MM.1S (cell line): Measurements from ENCODE around the gene PCLO.

Source experiments
- DNase-seq: peaks from one replicate; pipeline ENCODE4 v3.0.0-alpha.2; 2015
- H2AFZ ChIP-seq: fragments of 300-600 bp; sonication (generic); 2 replicates; pipeline ENCODE4 v1.6.0; 2016; ENCODE audit warnings: antibody characterized with exemption, low read length
- H3F3A ChIP-seq: fragments of 300-600 bp; sonication (generic); 2 replicates; pipeline ENCODE4 v1.6.1; 2016; ENCODE audit warnings: mild to moderate bottlenecking, antibody characterized with exemption, low read length, moderate library complexity, mixed read lengths; ENCODE audit not compliant: insufficient read depth
- H3K27ac ChIP-seq: fragments of 300-600 bp; sonication (generic); 2 replicates; pipeline ENCODE4 v1.5.1; 2016; ENCODE audit warnings: mild to moderate bottlenecking, low read length
- H3K27me3 ChIP-seq: fragments of 300-600 bp; sonication (generic); replicated peaks from 2 replicates; pipeline ENCODE4 v1.6.0; 2016; ENCODE audit warnings: low read length; ENCODE audit not compliant: insufficient read depth
- H3K36me3 ChIP-seq: fragments of 300-600 bp; sonication (generic); replicated peaks from 2 replicates; pipeline ENCODE4 v1.6.1; 2016; ENCODE audit warnings: mild to moderate bottlenecking, low read length, mixed read lengths; ENCODE audit not compliant: insufficient read depth
- H3K4me1 ChIP-seq: fragments of 300-600 bp; sonication (generic); 2 replicates; pipeline ENCODE4 v1.6.1; 2016; ENCODE audit warnings: low read length, mixed read lengths
- H3K4me2 ChIP-seq: fragments of 300-600 bp; sonication (generic); 2 replicates; pipeline ENCODE4 v1.6.0; 2016; ENCODE audit warnings: low read depth, low read length
- H3K4me3 ChIP-seq: fragments of 300-600 bp; sonication (generic); 2 replicates; pipeline ENCODE4 v1.5.1; 2016; ENCODE audit warnings: low read length, mixed read lengths
- H3K79me2 ChIP-seq: fragments of 300-600 bp; sonication (generic); 2 replicates; pipeline ENCODE4 v1.6.1; 2016; ENCODE audit warnings: mixed run types, low read length, mixed read lengths
- H3K9ac ChIP-seq: fragments of 300-600 bp; sonication (generic); 2 replicates; pipeline ENCODE4 v1.6.1; 2016; ENCODE audit warnings: low read length, mixed read lengths
- H3K9me2 ChIP-seq: fragments of 300-600 bp; sonication (generic); replicated peaks from 2 replicates; pipeline ENCODE4 v1.6.1; 2016; ENCODE audit warnings: mild to moderate bottlenecking, low read length, mixed read lengths; ENCODE audit not compliant: insufficient read depth
- H3K9me3 ChIP-seq: fragments of 300-600 bp; sonication (generic); replicated peaks from 2 replicates; pipeline ENCODE4 v1.6.1; 2016; ENCODE audit warnings: mild to moderate bottlenecking, low read length, mixed read lengths; ENCODE audit not compliant: insufficient read depth
- H4K20me1 ChIP-seq: fragments of 300-600 bp; sonication (generic); 2 replicates; pipeline ENCODE4 v1.6.1; 2016; ENCODE audit warnings: mild to moderate bottlenecking, low read length, moderate library complexity, mixed read lengths; ENCODE audit not compliant: insufficient read depth
- EZH2 ChIP-seq: fragments of 300-600 bp; sonication (generic); optimal IDR thresholded peaks from 2 replicates; pipeline ENCODE3; 2017; ENCODE audit warnings: low read depth, mild to moderate bottlenecking, antibody characterized with exemption, low read length, mixed read lengths
- EZH2phosphoT487 ChIP-seq: fragments of 300-600 bp; sonication (generic); IDR thresholded peaks from 2 replicates; pipeline ENCODE4 v1.6.1; 2018; ENCODE audit warnings: antibody characterized with exemption, low read length
- TF ChIP-seq, protein P1 (sequence below): fragments of 300-600 bp; sonication (generic); IDR thresholded peaks from 2 replicates; pipeline ENCODE4 v1.5.1; 2016; ENCODE audit warnings: antibody characterized with exemption, low read length, mixed read lengths

The PCLO gene

DNA sequence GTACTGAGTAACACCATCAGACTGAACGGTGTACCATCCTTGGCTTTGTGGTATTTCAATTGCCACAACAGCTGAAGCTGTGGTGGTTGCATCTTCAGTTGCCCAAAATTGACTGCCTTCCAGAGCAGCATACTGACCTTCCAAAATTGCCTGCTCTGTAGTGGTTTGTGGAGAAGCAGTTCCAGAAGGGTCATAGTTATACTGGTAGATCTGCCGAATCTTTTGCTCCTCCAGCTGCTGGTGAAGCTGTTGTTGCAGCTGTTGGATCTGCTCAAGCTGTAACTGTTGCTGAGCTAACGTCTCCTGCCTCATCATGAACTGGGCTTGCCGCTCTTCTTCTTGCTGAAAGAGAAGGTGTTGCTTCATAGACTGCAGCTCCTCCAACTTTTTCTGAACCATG is 212.2 kb downstream of the PCLO start:
- Histone ChIP-seq H3K9me2 (no peaks in the 10 kb centered on the region), H3F3A (no peaks in the 10 kb centered on the region), H3K9me3 (no peaks in the 10 kb centered on the region), H3K9ac (no peak overlapping the region), H3K36me3 (no peaks in the 10 kb centered on the region), H4K20me1 (no peaks in the 10 kb centered on the region), H2AFZ (no peak overlapping the region), H3K27me3 (no peaks in the 10 kb centered on the region), H3K79me2 (no peaks in the 10 kb centered on the region), H3K27ac (no peak overlapping the region), H3K4me1 (no peaks in the 10 kb centered on the region), H3K4me3 (no peak overlapping the region), H3K4me2 (no peak overlapping the region)
- DNase-seq, result no peak
- TF ChIP-seq EZH2phosphoT487 (no peak), EZH2 (no peak)
- TF ChIP-seq, protein P1, sequence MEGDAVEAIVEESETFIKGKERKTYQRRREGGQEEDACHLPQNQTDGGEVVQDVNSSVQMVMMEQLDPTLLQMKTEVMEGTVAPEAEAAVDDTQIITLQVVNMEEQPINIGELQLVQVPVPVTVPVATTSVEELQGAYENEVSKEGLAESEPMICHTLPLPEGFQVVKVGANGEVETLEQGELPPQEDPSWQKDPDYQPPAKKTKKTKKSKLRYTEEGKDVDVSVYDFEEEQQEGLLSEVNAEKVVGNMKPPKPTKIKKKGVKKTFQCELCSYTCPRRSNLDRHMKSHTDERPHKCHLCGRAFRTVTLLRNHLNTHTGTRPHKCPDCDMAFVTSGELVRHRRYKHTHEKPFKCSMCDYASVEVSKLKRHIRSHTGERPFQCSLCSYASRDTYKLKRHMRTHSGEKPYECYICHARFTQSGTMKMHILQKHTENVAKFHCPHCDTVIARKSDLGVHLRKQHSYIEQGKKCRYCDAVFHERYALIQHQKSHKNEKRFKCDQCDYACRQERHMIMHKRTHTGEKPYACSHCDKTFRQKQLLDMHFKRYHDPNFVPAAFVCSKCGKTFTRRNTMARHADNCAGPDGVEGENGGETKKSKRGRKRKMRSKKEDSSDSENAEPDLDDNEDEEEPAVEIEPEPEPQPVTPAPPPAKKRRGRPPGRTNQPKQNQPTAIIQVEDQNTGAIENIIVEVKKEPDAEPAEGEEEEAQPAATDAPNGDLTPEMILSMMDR, result no peak

DNA sequence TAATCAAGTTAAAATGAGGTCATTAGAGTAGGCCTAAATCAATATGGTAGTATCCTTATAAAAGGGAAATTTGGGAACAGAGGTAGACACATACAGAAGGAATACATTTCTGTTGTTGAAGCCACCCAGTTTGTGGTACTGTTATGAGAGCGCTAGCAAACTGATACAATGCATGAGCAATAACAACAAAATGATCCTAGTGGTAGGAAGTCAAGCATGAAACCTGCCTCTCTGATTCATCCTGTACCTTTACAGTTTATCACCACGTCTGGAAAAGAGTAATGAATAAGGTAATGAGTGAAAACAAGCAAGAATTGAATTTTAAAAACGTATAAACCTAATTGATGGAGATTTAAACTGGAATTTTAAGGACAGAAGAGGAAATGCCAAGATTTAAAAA is 217.2 kb downstream of the PCLO start:
- Histone ChIP-seq H3K36me3 (no peaks in the 10 kb centered on the region), H4K20me1 (no peaks in the 10 kb centered on the region)
- no peak for TF ChIP-seq EZH2phosphoT487
- TF ChIP-seq, protein P1, result no peak
- TF ChIP-seq EZH2, result no peak

DNA sequence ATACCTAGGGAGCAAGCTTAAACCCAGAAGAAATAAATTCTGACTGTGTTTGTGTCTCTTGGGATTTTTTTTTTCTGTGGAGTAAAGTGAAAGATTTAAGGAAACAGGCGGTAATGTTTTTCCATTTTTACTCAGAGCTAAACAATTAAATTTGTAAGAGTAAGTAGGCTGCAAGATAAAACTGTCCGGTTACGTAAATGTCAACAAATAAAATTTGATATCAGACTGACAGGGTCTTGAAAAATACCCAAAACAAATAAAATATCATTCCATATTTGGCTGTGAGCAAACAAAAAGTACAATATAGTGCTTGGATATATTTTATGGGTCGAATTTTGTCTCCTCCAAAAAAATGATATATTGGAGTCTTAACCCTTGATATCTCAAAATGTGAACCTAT is 217.6 kb downstream of the PCLO start:
- Histone ChIP-seq H3K4me2 (no peak overlapping the region), H2AFZ (no peak overlapping the region), H3K36me3 (no peaks in the 10 kb centered on the region), H3K9me2 (no peaks in the 10 kb centered on the region), H3K4me1 (no peaks in the 10 kb centered on the region), H4K20me1 (no peaks in the 10 kb centered on the region), H3K4me3 (no peak overlapping the region), H3F3A (no peaks in the 10 kb centered on the region), H3K9ac (no peak overlapping the region), H3K9me3 (no peaks in the 10 kb centered on the region), H3K27me3 (no peaks in the 10 kb centered on the region), H3K27ac (no peak overlapping the region), H3K79me2 (no peaks in the 10 kb centered on the region)
- DNase-seq, result no peak
- no peak for TF ChIP-seq EZH2
- TF ChIP-seq EZH2phosphoT487, result no peak
- TF ChIP-seq, protein P1, result no peak

More for the DNA sequence above, 217.2 kb downstream of the PCLO start:
- H3K4me3 ChIP-seq, result no peak overlapping the region
- no peaks in the 10 kb centered on the region for H3K27me3 ChIP-seq
- H2AFZ ChIP-seq, result no peak overlapping the region
- no peaks in the 10 kb centered on the region for H3K9me2 ChIP-seq
- H3K27ac ChIP-seq, result no peak overlapping the region
- H3K4me2 ChIP-seq, result no peak overlapping the region
- H3K4me1 ChIP-seq, result no peaks in the 10 kb centered on the region
- no peaks in the 10 kb centered on the region for H3K9me3 ChIP-seq
- no peaks in the 10 kb centered on the region for H3F3A ChIP-seq
- no peak overlapping the region for H3K9ac ChIP-seq
- no peak for DNase-seq
- H3K79me2 ChIP-seq, result no peaks in the 10 kb centered on the region
